Panc1 (cell line): Measurements from ENCODE around the gene PIWIL1. TPM values are rescaled to one million over a fixed set of nuclear protein-coding genes. Genes with fewer than 3 reads are reported as not detected.

Experiments
- ATAC-seq: fragments of 200-7000 bp; cut with Tn5 transposase; 2 replicates; pipeline ENCODE4 v1.9.1; 2020; ENCODE audit warnings: mild to moderate bottlenecking, moderate library complexity
- BruUV-seq: library from RNA; stranded (reverse); fragments of 400-500 nt; replicated peaks from 2 replicates; lab custom pipeline; 2021; lab: Mats Ljungman, UMichigan
- CTCF ChIA-PET: fragments of 300-600 bp; sonication (Branson Sonifier 250); formaldehyde crosslinking; loops from one replicate; lab custom pipeline; 2022; ENCODE audit warnings: antibody characterized with exemption; lab: Charles Lee
- POLR2A ChIA-PET: fragments of 300-600 bp; sonication (Branson Sonifier 250); formaldehyde crosslinking; loops from one replicate; lab custom pipeline; 2022; ENCODE audit warnings: antibody characterized with exemption; lab: Charles Lee
- DNase-seq: peaks from one replicate; pipeline ENCODE4 v3.0.0-alpha.2; 2010; ENCODE audit warnings: low read depth, low spot score
- H3K27ac ChIP-seq: 2 replicates; pipeline ENCODE4 v1.5.1; 2011; ENCODE audit warnings: mild to moderate bottlenecking, low read length, inconsistent platforms
- H3K27me3 ChIP-seq: fragments of 200-500 bp; sonication (Bioruptor generic); 2 replicates; pipeline ENCODE4 v1.6.0; 2014; ENCODE audit warnings: low read length, inconsistent platforms; ENCODE audit not compliant: control insufficient read depth, insufficient read depth
- H3K36me3 ChIP-seq: fragments of 200-500 bp; sonication (Bioruptor generic); 2 replicates; pipeline ENCODE4 v1.5.1; 2014; ENCODE audit warnings: inconsistent platforms, mild to moderate bottlenecking, low read length, moderate library complexity; ENCODE audit not compliant: control insufficient read depth, insufficient read depth
- H3K4me1 ChIP-seq: 2 replicates; pipeline ENCODE4 v1.5.1; 2011; ENCODE audit warnings: inconsistent platforms, mild to moderate bottlenecking, low read length, moderate library complexity; ENCODE audit not compliant: control insufficient read depth, insufficient read depth
- H3K4me3 ChIP-seq, 2 experiments: 2 replicates each; pipeline ENCODE4 v1.5.1; 2011 to 2012; ENCODE audit warnings: low read depth in 2 of 2, low read length in 2 of 2, mild to moderate bottlenecking in 2 of 2, inconsistent platforms in 1 of 2, moderate library complexity in 1 of 2
- H3K9me3 ChIP-seq: fragments of 200-500 bp; sonication (Bioruptor generic); 2 replicates; pipeline ENCODE4 v1.5.1; 2014; ENCODE audit warnings: low read depth, mild to moderate bottlenecking, inconsistent platforms, low read length, moderate library complexity; ENCODE audit not compliant: control insufficient read depth, insufficient read depth
- CTCF ChIP-seq: fragments of 450-650 bp; IDR thresholded peaks from 2 replicates; pipeline ENCODE4 v1.5.1; 2017; ENCODE audit warnings: mild to moderate bottlenecking
- POLR2AphosphoS5 ChIP-seq: IDR thresholded peaks from 2 replicates; pipeline ENCODE4 v1.6.1; 2012; ENCODE audit warnings: mild to moderate bottlenecking, low read depth, low read length, moderate library complexity
- REST ChIP-seq, 2 experiments: IDR thresholded peaks; 2 replicates each; pipeline ENCODE4 v1.6.1; 2011 to 2012; ENCODE audit warnings: low read depth in 2 of 2, control low read depth in 1 of 2, low read length in 1 of 2, mild to moderate bottlenecking in 1 of 2, moderate library complexity in 1 of 2; ENCODE audit not compliant: insufficient read depth in 1 of 2
- SIN3A ChIP-seq: IDR thresholded peaks from 2 replicates; pipeline ENCODE4 v1.6.1; 2012; ENCODE audit warnings: low read depth, mild to moderate bottlenecking, low read length, moderate library complexity, borderline replicate concordance; ENCODE audit not compliant: insufficient read depth
- TCF7L2 ChIP-seq: IDR thresholded peaks from 2 replicates; pipeline ENCODE4 v1.6.1; 2011; ENCODE audit warnings: mild to moderate bottlenecking, low read depth, low read length, inconsistent platforms
- in situ Hi-C: cut with HindIII; loops from 2 replicates; pipeline ENCODE4 v1.10.0; 2016; ENCODE audit warnings: low sequenced_read_pairs, low pct_unique_long_range_greater_than_20kb
- intact Hi-C: fragments of 100-400 bp; cut with micrococcal nuclease; formaldehyde crosslinking; loops from one replicate; pipeline ENCODE4 v1.10.0; 2022; ENCODE audit not compliant: unreplicated experiment
- total RNA-seq: library from RNA; stranded (reverse); gene quantifications from one replicate; pipeline ENCODE4 v1.2.1, GENCODE V29; 2021; ENCODE audit not compliant: unreplicated experiment

PIWIL1 gene
- total RNA-seq, 1 experiment from 2014 or later = not detected

DNA sequence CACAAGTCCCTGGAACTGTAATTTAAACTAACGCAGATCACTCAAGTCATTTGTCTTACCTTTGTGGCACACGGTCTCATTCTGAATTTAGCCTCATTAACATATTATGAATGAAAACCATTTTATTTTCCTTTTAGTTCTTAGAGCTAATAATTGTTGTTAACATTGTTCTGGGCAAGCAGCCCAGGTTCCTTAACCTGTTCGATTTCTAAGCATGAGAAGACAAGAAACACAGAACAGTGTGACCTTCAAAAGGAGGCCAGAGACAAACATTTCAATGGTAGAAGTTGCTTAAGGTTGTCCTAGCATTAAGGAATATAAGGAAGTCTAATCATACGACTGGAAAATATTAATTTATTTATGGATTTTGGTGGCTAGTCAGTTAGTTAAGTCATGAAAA lies 35.2 kb downstream of the PIWIL1 start:
- ChIA-PET CTCF (no interaction called here), POLR2A (no interaction called here)
- no peak for TF ChIP-seq POLR2AphosphoS5
- Histone ChIP-seq H3K4me3 (no peak overlapping the region), H3K36me3 (no peaks in the 10 kb centered on the region), H3K4me1 (no peaks in the 10 kb centered on the region), H3K9me3 (no peaks in the 10 kb centered on the region), H3K27me3 (peaks cover 18% of the 10 kb centered on the region), H3K27ac (no peak overlapping the region)
- ATAC-seq = no peak
- intact Hi-C loops = no loop called here
- no TSS peak for BruUV-seq
- in situ Hi-C loops = no loop called here
- DNase-seq = no peak

DNA sequence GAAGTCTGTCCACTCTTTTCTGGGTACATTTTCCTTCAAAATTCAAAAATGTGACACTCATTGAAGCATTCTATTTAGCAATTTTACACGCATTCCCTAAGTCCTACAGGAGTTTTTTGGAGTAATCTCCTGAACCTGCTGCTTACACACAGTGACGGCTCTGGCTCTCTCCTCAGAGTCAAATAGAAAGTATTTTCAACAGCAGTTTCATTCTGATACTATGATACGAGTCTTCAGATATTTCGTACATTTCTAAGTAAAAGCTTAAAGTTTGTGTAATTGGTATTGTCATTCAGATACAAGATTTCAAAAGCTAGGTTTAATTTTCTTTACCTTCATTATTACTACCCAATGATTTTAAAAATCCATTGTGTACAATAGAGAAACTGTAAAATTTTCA lies 36.4 kb downstream of the PIWIL1 start:
- POLR2A ChIA-PET = no interaction called here
- no peaks in the 10 kb centered on the region for H3K9me3 ChIP-seq
- BruUV-seq = no TSS peak
- TF ChIP-seq SIN3A (no peak), TCF7L2 (no peak), POLR2AphosphoS5 (no peak), REST (IDR thresholded peaks at IDR 0.05; ENCODE audit: insufficient read depth in 1 of 2, low read depth in 2 of 2, low read length in 1 of 2) (no peak), CTCF (no peak)
- DNase-seq = no peak
- no peaks in the 10 kb centered on the region for H3K36me3 ChIP-seq
- CTCF ChIA-PET = no interaction called here
- H3K4me1 ChIP-seq = no peaks in the 10 kb centered on the region
- H3K27me3 ChIP-seq = peaks cover 18% of the 10 kb centered on the region
- no peak for ATAC-seq
- in situ Hi-C loops = no loop called here
- no peak overlapping the region for H3K4me3 ChIP-seq
- H3K27ac ChIP-seq = no peak overlapping the region
- intact Hi-C loops = no loop called here

- ATAC-seq (no peak), DNase-seq (no peak)
- Histone ChIP-seq H3K27me3 (peaks cover 15% of the 10 kb centered on the region), H3K36me3 (no peaks in the 10 kb centered on the region), H3K9me3 (no peaks in the 10 kb centered on the region), H3K4me1 (no peaks in the 10 kb centered on the region), H3K4me3 (no peak overlapping the region), H3K27ac (no peak overlapping the region)
- intact Hi-C loops = no loop called here
- CTCF ChIA-PET = no interaction called here
- no peak for TF ChIP-seq REST (IDR thresholded peaks at IDR 0.05; ENCODE audit: insufficient read depth in 1 of 2, low read depth in 2 of 2, low read length in 1 of 2)
- no peak for TF ChIP-seq TCF7L2
- no peak for TF ChIP-seq POLR2AphosphoS5
- no peak for TF ChIP-seq CTCF
- TF ChIP-seq SIN3A = no peak
- BruUV-seq = no TSS peak
- in situ Hi-C loops = no loop called here
- POLR2A ChIA-PET = no interaction called here
Observed at GRCh38 chr12:130375296-130376287, 37.9 kb downstream of the PIWIL1 start.
